H9 (cell line): Measurements from ENCODE around the gene FCSK. TPM values are rescaled to one million over a fixed set of nuclear protein-coding genes. Genes with fewer than 3 reads are reported as not detected.

Source experiments
- DNase-seq: peaks from one replicate; pipeline ENCODE4 v3.0.0-alpha.2; 2017
- H2AFZ ChIP-seq: one replicate; pipeline ENCODE4 v1.6.1; 2013; ENCODE audit warnings: mild to moderate bottlenecking, low read length, control low read depth, moderate library complexity
- H2AK5ac ChIP-seq: 2 replicates; pipeline ENCODE4 v1.6.1; 2013; ENCODE audit warnings: low read length, control low read depth, mixed read lengths; ENCODE audit not compliant: insufficient read length
- H2BK120ac ChIP-seq: one replicate; pipeline ENCODE4 v1.6.1; 2013; ENCODE audit warnings: low read depth, mild to moderate bottlenecking, low read length, control low read depth, inconsistent platforms; ENCODE audit not compliant: poor library complexity, severe bottlenecking
- H2BK12ac ChIP-seq: 2 replicates; pipeline ENCODE4 v1.6.1; 2013; ENCODE audit warnings: low read length, control low read depth, mixed read lengths, low read depth; ENCODE audit not compliant: insufficient read length
- H2BK15ac ChIP-seq: 2 replicates; pipeline ENCODE4 v1.6.1; 2013; ENCODE audit warnings: low read depth, low read length, control low read depth
- H2BK20ac ChIP-seq: one replicate; pipeline ENCODE4 v1.6.1; 2013; ENCODE audit warnings: low read depth, mild to moderate bottlenecking, low read length, control low read depth, inconsistent platforms; ENCODE audit not compliant: poor library complexity, severe bottlenecking
- H2BK5ac ChIP-seq: 2 replicates; pipeline ENCODE4 v1.6.1; 2013; ENCODE audit warnings: low read length, control low read depth, mixed read lengths; ENCODE audit not compliant: insufficient read length
- H3K14ac ChIP-seq: 2 replicates; pipeline ENCODE4 v1.6.1; 2013; ENCODE audit warnings: low read length, control low read depth; ENCODE audit not compliant: insufficient read depth
- H3K18ac ChIP-seq: 2 replicates; pipeline ENCODE4 v1.6.1; 2013; ENCODE audit warnings: low read depth, mild to moderate bottlenecking, mixed read lengths, low read length, control low read depth; ENCODE audit not compliant: insufficient read length
- H3K23ac ChIP-seq: 2 replicates; pipeline ENCODE4 v1.6.1; 2013; ENCODE audit warnings: low read length, control low read depth, mixed read lengths, low read depth; ENCODE audit not compliant: insufficient read length
- H3K23me2 ChIP-seq: 2 replicates; pipeline ENCODE4 v1.6.1; 2013; ENCODE audit warnings: low read depth, mild to moderate bottlenecking, mixed read lengths, low read length, control low read depth; ENCODE audit not compliant: insufficient read length, poor library complexity, severe bottlenecking
- H3K27ac ChIP-seq: 2 replicates; pipeline ENCODE4 v1.5.1; 2013; ENCODE audit warnings: low read length, control low read depth, mixed read lengths, low read depth; ENCODE audit not compliant: insufficient read length
- H3K27me3 ChIP-seq: 2 replicates; pipeline ENCODE4 v1.6.1; 2013; ENCODE audit warnings: low read length, control low read depth, inconsistent platforms; ENCODE audit not compliant: insufficient read depth
- H3K4ac ChIP-seq: 2 replicates; pipeline ENCODE4 v1.6.1; 2013; ENCODE audit warnings: low read depth, mild to moderate bottlenecking, control low read depth, inconsistent platforms, low read length, moderate library complexity
- H3K4me1 ChIP-seq: 2 replicates; pipeline ENCODE4 v1.6.1; 2013; ENCODE audit warnings: low read length, control low read depth, inconsistent platforms; ENCODE audit not compliant: insufficient read depth
- H3K4me2 ChIP-seq: 2 replicates; pipeline ENCODE4 v1.6.1; 2013; ENCODE audit warnings: low read length, control low read depth, mixed read lengths; ENCODE audit not compliant: insufficient read length, insufficient read depth
- H3K56ac ChIP-seq: 2 replicates; pipeline ENCODE4 v1.6.1; 2013; ENCODE audit warnings: low read depth, mild to moderate bottlenecking, mixed read lengths, low read length, control low read depth; ENCODE audit not compliant: insufficient read length
- H3K79me1 ChIP-seq: 2 replicates; pipeline ENCODE4 v1.6.1; 2013; ENCODE audit warnings: low read depth, mild to moderate bottlenecking, moderate library complexity, low read length, control low read depth, inconsistent platforms; ENCODE audit not compliant: insufficient read depth, poor library complexity, severe bottlenecking
- H3K79me2 ChIP-seq: 2 replicates; pipeline ENCODE4 v1.6.1; 2013; ENCODE audit warnings: low read length, control low read depth, inconsistent platforms; ENCODE audit not compliant: insufficient read depth
- H3K9ac ChIP-seq: 2 replicates; pipeline ENCODE4 v1.6.1; 2013; ENCODE audit warnings: low read length, control low read depth, mixed read lengths; ENCODE audit not compliant: insufficient read length; ENCODE audit errors: extremely low read depth
- H3K9me3 ChIP-seq: one replicate; pipeline ENCODE4 v1.6.1; 2013; ENCODE audit warnings: low read depth, low read length, inconsistent platforms; ENCODE audit not compliant: control insufficient read depth
- H3T11ph ChIP-seq: one replicate; pipeline ENCODE4 v1.6.1; 2013; ENCODE audit warnings: mild to moderate bottlenecking, low read length, control low read depth, inconsistent platforms
- H4K20me1 ChIP-seq: one replicate; pipeline ENCODE4 v1.6.1; 2013; ENCODE audit not compliant: control insufficient read depth, insufficient read length, insufficient read depth
- H4K5ac ChIP-seq: 2 replicates; pipeline ENCODE4 v1.6.1; 2013; ENCODE audit warnings: low read depth, mild to moderate bottlenecking, mixed read lengths, low read length, control low read depth; ENCODE audit not compliant: insufficient read length
- H4K8ac ChIP-seq: replicated peaks from 2 replicates; pipeline ENCODE4 v1.6.1; 2013; ENCODE audit warnings: low read length, control low read depth, mixed read lengths, low read depth; ENCODE audit not compliant: insufficient read length
- H4K91ac ChIP-seq: 2 replicates; pipeline ENCODE4 v1.6.1; 2013; ENCODE audit warnings: low read depth, mild to moderate bottlenecking, moderate library complexity, mixed read lengths, low read length, control low read depth; ENCODE audit not compliant: insufficient read length
- H3K27ac Mint-ChIP-seq, 3 experiments: 2 replicates in 2 of 3; 3 replicates in 1 of 3; pipeline ENCODE4 v1.8.0; 2020 to 2021; ENCODE audit warnings: mixed read lengths in 3 of 3, mild to moderate bottlenecking in 1 of 3, moderate library complexity in 1 of 3
- H3K27me3 Mint-ChIP-seq: 2 replicates; pipeline ENCODE4 v1.8.0; 2021; ENCODE audit warnings: low read depth, mild to moderate bottlenecking, moderate library complexity, mixed read lengths
- H3K36me3 Mint-ChIP-seq, 3 experiments: 2 replicates in 2 of 3; 3 replicates in 1 of 3; pipeline ENCODE4 v1.8.0; 2020 to 2021; ENCODE audit warnings: low read depth in 3 of 3, mixed read lengths in 3 of 3; ENCODE audit not compliant: insufficient read depth in 1 of 3
- H3K4me1 Mint-ChIP-seq, 2 experiments: 2 replicates each; pipeline ENCODE4 v1.8.0; 2020; ENCODE audit warnings: mixed read lengths in 2 of 2
- H3K4me3 Mint-ChIP-seq, 2 experiments: 2 replicates in 1 of 2; 3 replicates in 1 of 2; pipeline ENCODE4 v1.8.0; 2020 to 2021; ENCODE audit warnings: mild to moderate bottlenecking in 2 of 2, mixed read lengths in 2 of 2, moderate library complexity in 1 of 2
- H3K9me3 Mint-ChIP-seq, 2 experiments: 2 replicates in 1 of 2; 3 replicates in 1 of 2; pipeline ENCODE4 v1.8.0; 2020; ENCODE audit warnings: mild to moderate bottlenecking in 2 of 2, mixed read lengths in 2 of 2, moderate library complexity in 1 of 2
- CTCF ChIP-seq: fragments of 200-600 bp; sonication (generic); conservative IDR thresholded peaks from 3 replicates; pipeline ENCODE4 v1.8.0; 2021; ENCODE audit warnings: antibody characterized with exemption, mild to moderate bottlenecking
- WGBS: extraction: QIAGEN DNeasy Blood & Tissue Kit; methylation state at CpG from one replicate; pipeline ENCODE4 v1.1.7; 2013; ENCODE audit warnings: missing lambda C conversion rate, low lambda C conversion rate, mixed read lengths; ENCODE audit not compliant: insufficient read length; ENCODE audit errors: extremely low coverage; 5-methylcytosine and 5-hydroxymethylcytosine counted together
- total RNA-seq: library from RNA; stranded (reverse); gene quantifications from 2 replicates; pipeline ENCODE4 v1.2.1, GENCODE V29; 2021

FCSK gene
- total RNA-seq, 1 experiment from 2014 or later = 6.5 TPM

DNA sequence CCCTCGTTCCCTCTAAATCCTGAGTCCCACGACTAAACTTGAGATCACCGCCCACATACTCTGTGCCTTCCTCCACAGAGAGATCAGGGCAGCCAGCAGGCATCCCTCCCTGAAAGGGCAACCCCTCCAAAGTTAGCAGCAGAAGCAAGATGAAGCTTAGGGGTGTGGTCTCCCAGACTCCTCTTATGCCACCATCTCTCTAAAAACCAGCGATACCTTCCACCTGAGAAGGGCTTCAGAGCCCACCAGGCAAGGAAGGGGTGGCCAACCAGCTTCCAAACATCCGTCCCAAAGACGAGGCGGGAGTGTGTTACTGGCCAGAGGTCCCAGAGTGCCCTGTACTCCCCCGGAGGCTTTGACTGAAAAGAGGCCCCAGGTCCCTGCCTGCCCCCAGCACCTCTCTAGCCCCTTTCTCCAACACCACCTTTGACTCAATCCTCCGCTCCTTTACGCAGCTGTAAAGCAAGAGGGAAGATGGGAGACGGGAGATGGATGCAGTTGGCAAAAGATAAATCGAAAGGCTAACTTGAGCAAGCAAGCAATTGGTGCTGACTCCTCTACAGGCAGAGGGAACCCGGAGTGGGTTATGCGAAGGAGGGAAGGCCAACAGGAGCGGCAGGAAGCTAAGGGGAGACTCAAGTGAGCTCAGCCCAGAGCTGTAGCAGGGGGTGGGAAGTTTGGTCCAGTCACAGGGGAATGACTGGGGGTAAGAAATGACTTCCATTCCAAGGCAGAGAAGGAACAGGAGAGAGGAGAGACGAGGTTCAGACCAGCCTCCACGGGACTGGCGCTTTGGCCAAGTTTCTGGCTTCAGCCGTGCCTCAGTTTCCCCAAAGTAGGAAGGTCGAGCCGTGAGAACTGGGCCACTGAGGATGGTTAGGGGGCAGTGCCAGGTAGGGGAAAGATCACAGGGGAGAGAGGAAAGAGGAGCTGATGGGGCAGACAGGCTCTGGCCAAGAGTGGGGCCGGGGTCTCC lies 16.5 kb upstream of the FCSK start:
- H3K56ac ChIP-seq = no peak overlapping the region
- H3K4me1 ChIP-seq = peaks cover 7% of the 10 kb centered on the region
- Mint-ChIP-seq H3K4me3 (peak overlapping the region; percentile 94 to 96), H3K27me3 (no peaks in the 10 kb centered on the region; the same call in 1 of the 2 replicates), H3K36me3 (peaks cover 7 to 15% (median 8%) of the 10 kb centered on the region in 3 experiments; a peak in 5 of 7 replicates), H3K27ac (peak overlapping the region; percentile 89 to 95 (median 90)), H3K9me3 (peaks cover 0 to 2% of the 10 kb centered on the region in 2 experiments; a peak in 1 of 5 replicates), H3K4me1 (peaks cover 43 to 45% of the 10 kb centered on the region in 2 experiments)
- H2BK20ac ChIP-seq = no peak overlapping the region
- H3K14ac ChIP-seq = no peak overlapping the region; the same call in 1 of the 2 replicates
- peak overlapping the region; percentile 50 for H3K9ac ChIP-seq
- no peak overlapping the region for H4K8ac ChIP-seq
- no peak overlapping the region for H2BK12ac ChIP-seq
- no peaks in the 10 kb centered on the region for H4K20me1 ChIP-seq
- DNase-seq = no peak
- peaks cover 11% of the 10 kb centered on the region; the same call in 1 of the 2 replicates for H3K79me2 ChIP-seq
- WGBS = no CpG with 5 or more reads among the region's 22 CpGs
- H3K4ac ChIP-seq = no peak overlapping the region
- H3K4me2 ChIP-seq = peak overlapping the region; percentile 91
- no peak overlapping the region for H2BK15ac ChIP-seq
- H3K23me2 ChIP-seq = peaks cover 11% of the 10 kb centered on the region
- no peak overlapping the region for H3K23ac ChIP-seq
- H4K91ac ChIP-seq = no peak overlapping the region
- H3T11ph ChIP-seq = no peak overlapping the region
- H2BK120ac ChIP-seq = no peak overlapping the region
- H4K5ac ChIP-seq = no peak overlapping the region
- H3K27ac ChIP-seq = no peak overlapping the region
- H3K9me3 ChIP-seq = no peaks in the 10 kb centered on the region
- H3K18ac ChIP-seq = no peak overlapping the region
- no peak overlapping the region for H2AK5ac ChIP-seq
- H3K27me3 ChIP-seq = no peaks in the 10 kb centered on the region
- no peaks in the 10 kb centered on the region for H3K79me1 ChIP-seq
- TF ChIP-seq CTCF = no peak
- no peak overlapping the region for H2AFZ ChIP-seq
- H2BK5ac ChIP-seq = no peak overlapping the region
